Chondrocyte (in vitro differentiated cells): ENCODE data around the gene LRRC7. TPM values are rescaled to one million over a fixed set of nuclear protein-coding genes. Genes with fewer than 3 reads are reported as not detected.

Experiments used
- DNase-seq: peaks from one replicate; pipeline ENCODE4 v3.0.0; 2021; ENCODE audit warnings: mixed read lengths, low spot score
- H3K27ac Mint-ChIP-seq: one replicate; pipeline ENCODE4 v1.8.0; 2021; ENCODE audit warnings: mild to moderate bottlenecking, moderate library complexity, mixed read lengths; ENCODE audit not compliant: unreplicated experiment
- H3K27me3 Mint-ChIP-seq: 2 replicates; pipeline ENCODE4 v1.8.0; 2021; ENCODE audit warnings: low read depth, mixed read lengths
- H3K36me3 Mint-ChIP-seq: 2 replicates; pipeline ENCODE4 v1.8.0; 2021; ENCODE audit warnings: low read depth, mixed read lengths
- H3K4me1 Mint-ChIP-seq: 2 replicates; pipeline ENCODE4 v1.8.0; 2021; ENCODE audit warnings: low read depth, mild to moderate bottlenecking, mixed read lengths
- H3K4me3 Mint-ChIP-seq: one replicate; pipeline ENCODE4 v1.8.0; 2021; ENCODE audit warnings: mild to moderate bottlenecking, moderate library complexity, mixed read lengths; ENCODE audit not compliant: unreplicated experiment
- H3K9me3 Mint-ChIP-seq: 2 replicates; pipeline ENCODE4 v1.8.0; 2021; ENCODE audit warnings: low read depth, mixed read lengths
- total RNA-seq: library from RNA; stranded (reverse); gene quantifications from 3 replicates; pipeline ENCODE4 v1.2.1, GENCODE V29; 2021
- TF ChIP-seq, protein P1 (sequence below): fragments of 200-600 bp; sonication (generic); IDR thresholded peaks from 2 replicates; pipeline ENCODE4 v1.5.0; 2021; ENCODE audit warnings: antibody characterized with exemption, mild to moderate bottlenecking, moderate library complexity

Gene LRRC7
- total RNA-seq, 1 donor from 2014 or later = not detected

DNA sequence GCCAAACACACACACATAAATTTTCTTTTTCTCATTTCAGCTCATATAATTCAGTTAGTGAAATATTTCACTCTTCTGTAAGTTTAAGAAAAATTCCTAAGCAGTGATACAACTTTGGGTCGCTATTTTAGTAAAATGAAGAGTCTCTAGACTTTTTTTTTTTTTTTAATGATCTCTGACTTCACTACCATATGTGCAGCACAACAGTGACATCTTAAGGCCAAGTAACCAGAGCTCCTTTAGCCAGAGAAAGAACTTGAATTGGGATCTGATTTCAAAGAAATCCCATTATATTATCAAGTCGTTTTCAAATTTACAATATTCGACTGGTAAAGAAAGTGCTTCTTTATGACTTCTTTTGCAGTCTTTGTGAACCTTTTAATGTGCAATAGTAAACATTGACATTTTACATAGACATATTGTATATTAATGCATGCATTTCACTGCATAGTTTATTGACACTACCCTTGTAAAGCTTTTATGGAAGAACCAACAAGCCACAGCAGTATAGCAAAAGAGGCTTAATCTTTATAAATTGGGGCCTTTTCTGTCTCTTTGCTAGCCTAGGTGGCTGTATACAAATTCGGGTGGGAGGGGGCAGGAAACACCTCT, 575.4 kb downstream of the LRRC7 start:
- TF ChIP-seq, protein P1, sequence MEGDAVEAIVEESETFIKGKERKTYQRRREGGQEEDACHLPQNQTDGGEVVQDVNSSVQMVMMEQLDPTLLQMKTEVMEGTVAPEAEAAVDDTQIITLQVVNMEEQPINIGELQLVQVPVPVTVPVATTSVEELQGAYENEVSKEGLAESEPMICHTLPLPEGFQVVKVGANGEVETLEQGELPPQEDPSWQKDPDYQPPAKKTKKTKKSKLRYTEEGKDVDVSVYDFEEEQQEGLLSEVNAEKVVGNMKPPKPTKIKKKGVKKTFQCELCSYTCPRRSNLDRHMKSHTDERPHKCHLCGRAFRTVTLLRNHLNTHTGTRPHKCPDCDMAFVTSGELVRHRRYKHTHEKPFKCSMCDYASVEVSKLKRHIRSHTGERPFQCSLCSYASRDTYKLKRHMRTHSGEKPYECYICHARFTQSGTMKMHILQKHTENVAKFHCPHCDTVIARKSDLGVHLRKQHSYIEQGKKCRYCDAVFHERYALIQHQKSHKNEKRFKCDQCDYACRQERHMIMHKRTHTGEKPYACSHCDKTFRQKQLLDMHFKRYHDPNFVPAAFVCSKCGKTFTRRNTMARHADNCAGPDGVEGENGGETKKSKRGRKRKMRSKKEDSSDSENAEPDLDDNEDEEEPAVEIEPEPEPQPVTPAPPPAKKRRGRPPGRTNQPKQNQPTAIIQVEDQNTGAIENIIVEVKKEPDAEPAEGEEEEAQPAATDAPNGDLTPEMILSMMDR = peak; percentile 73
- H3K36me3 Mint-ChIP-seq = peaks cover 2% of the 10 kb centered on the region
- H3K27ac Mint-ChIP-seq = no peak overlapping the region
- H3K27me3 Mint-ChIP-seq = no peaks in the 10 kb centered on the region
- H3K9me3 Mint-ChIP-seq = no peaks in the 10 kb centered on the region
- H3K4me1 Mint-ChIP-seq = peaks cover 24% of the 10 kb centered on the region
- no peak for DNase-seq
- no peak overlapping the region for H3K4me3 Mint-ChIP-seq

DNA sequence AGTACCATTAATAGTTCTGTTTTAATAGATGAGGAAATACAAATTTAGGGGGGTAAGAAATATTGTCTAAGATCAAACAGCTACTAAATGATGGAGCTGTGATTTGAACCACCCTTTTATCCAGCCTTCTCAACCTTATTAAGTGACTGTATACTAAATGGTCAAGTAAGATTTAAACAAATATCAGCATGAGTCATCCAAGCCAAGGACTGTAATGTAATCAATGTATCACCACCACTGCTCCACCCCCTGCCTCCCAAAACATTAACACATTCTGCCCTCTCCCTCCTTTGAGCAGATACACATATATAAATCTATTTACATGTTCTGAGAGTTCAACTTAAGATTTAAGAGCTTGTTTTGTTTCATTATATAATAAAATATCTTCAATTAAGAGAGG, 578.8 kb downstream of the LRRC7 start:
- no peak for DNase-seq
- H3K4me1 Mint-ChIP-seq = peaks cover 10% of the 10 kb centered on the region
- H3K27ac Mint-ChIP-seq = no peak overlapping the region
- H3K9me3 Mint-ChIP-seq = no peaks in the 10 kb centered on the region
- TF ChIP-seq, protein P1 = no peak
- H3K27me3 Mint-ChIP-seq = no peaks in the 10 kb centered on the region
- peaks cover 2% of the 10 kb centered on the region for H3K36me3 Mint-ChIP-seq
- no peak overlapping the region for H3K4me3 Mint-ChIP-seq

DNA sequence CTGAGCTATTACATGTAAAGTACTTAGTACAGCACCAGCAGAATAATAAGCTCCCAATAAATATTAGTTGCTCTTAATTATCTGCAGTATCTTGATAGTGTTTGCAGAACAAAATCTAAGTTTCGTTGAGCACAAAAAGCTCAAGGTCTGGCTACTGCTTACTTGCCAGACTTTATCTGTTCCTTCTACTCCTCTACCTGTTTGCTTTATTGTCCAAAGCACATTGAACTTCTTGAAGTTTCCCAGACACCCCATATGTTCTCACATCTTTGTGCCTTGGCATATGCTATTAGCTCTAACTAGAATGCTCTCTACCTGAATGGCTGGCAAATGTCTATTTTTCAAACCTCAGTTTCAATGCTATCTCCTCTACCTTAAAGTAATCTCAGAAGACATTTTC, 582.7 kb downstream of the LRRC7 start:
- Mint-ChIP-seq H3K4me1 (no peaks in the 10 kb centered on the region), H3K27ac (no peak overlapping the region), H3K4me3 (no peak overlapping the region), H3K9me3 (no peaks in the 10 kb centered on the region), H3K36me3 (peaks cover 2% of the 10 kb centered on the region), H3K27me3 (no peaks in the 10 kb centered on the region)
- no peak for DNase-seq
- TF ChIP-seq, protein P1 = no peak

DNA sequence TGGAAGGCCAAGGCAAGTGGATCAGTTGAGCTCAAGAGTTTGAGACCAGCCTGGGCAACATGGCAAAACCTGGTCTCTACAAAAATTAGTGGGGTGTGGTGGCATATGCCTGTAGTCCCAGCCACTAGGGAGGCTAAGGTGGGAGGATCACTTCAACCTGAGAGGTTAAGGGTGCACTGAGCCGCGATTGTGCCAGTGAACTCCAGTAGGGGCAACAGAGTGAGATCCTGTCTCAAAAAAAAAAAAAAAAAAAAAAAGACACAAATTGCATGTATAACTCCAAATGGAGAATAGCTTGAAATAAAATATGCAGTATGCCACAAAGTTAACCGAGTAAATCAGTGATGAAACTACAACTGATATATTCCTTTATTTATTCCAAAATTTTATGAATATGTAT, 586.0 kb downstream of the LRRC7 start:
- Mint-ChIP-seq H3K27ac (no peak overlapping the region), H3K4me1 (no peaks in the 10 kb centered on the region), H3K4me3 (no peak overlapping the region), H3K27me3 (no peaks in the 10 kb centered on the region), H3K9me3 (no peaks in the 10 kb centered on the region), H3K36me3 (no peaks in the 10 kb centered on the region)
- TF ChIP-seq, protein P1 = no peak
- no peak for DNase-seq

DNA sequence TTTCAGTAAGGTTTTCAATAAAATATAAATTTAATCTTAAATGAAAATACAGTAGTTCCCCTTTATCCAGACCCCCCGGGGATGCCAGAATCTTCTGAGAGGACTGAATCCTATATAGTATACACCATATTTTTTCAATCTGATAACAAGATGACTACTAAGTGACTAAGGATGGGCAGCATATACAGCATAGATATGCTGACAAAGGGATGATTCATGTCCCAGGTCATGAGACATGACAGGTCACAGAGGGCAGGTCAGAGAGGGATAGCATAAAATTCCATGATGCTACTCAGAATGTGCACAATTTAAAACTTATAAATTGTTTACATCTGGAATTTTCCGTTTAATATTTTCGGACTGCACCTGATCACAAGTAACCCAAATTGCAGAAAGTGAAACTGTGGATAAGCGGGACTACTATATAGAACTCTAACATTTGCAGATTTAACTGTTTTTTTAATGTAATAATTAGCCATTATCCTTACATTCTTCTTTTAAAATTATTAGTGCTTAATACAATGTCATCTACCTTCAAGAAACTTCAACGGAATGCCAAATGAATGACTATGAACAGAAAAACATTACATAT, 588.9 kb downstream of the LRRC7 start:
- Mint-ChIP-seq H3K4me3 (no peak overlapping the region), H3K27ac (no peak overlapping the region), H3K4me1 (no peaks in the 10 kb centered on the region), H3K9me3 (no peaks in the 10 kb centered on the region), H3K36me3 (peaks cover 2% of the 10 kb centered on the region), H3K27me3 (no peaks in the 10 kb centered on the region)
- DNase-seq = no peak
- TF ChIP-seq, protein P1 = no peak
